ENCODE results near the gene ST3GAL5.
A peak's percentile ranks its signal among the peaks of the same experiment; 100 is the strongest.

- TF ChIP-seq CTCF (IDR thresholded peaks at IDR 0.05; ENCODE audit: control extremely low read depth in 1 of 3, insufficient read depth in 1 of 3, low read depth in 1 of 3, low read length in 3 of 3) = no peak
- TF ChIP-seq TCF12 (IDR thresholded peaks at IDR 0.05; ENCODE audit: low read depth, low read length) = no peak
- no peak for TF ChIP-seq EP300 (IDR thresholded peaks at IDR 0.05; ENCODE audit: borderline replicate concordance in 1 of 2, low read depth in 2 of 2, low read length in 2 of 2)
- no peak for TF ChIP-seq CEBPB (IDR thresholded peaks at IDR 0.05; ENCODE audit: low read depth, low read length)
- TF ChIP-seq EZH2 (IDR thresholded peaks at IDR 0.05; ENCODE audit: low read depth, low read length, severe bottlenecking) = no peak
- TF ChIP-seq TAF1 (IDR thresholded peaks at IDR 0.05; ENCODE audit: low read depth, low read length) = no peak
- no peak for TF ChIP-seq USF2 (IDR thresholded peaks at IDR 0.05; ENCODE audit: low read length)
- no peak for TF ChIP-seq RNF2 (IDR thresholded peaks at IDR 0.05; ENCODE audit: borderline replicate concordance, low read depth, low read length, missing control alignments, poor library complexity, severe bottlenecking)
- TF ChIP-seq MAFK (IDR thresholded peaks at IDR 0.05; ENCODE audit: low read depth, low read length) = peak; percentile 99
- no peak for TF ChIP-seq CREB1 (IDR thresholded peaks at IDR 0.05)
These were observed 21.7 kb downstream of the ST3GAL5 start for GRCh38 chr2:85867121-85867520.

Measured in H1 (cell line).